HG02840 (cell line): ENCODE measurements around the gene SSBP2.
"Not testable (repeated sequence)": the region's sequence is repeated elsewhere in the genome, so short reads cannot be mapped to it uniquely, and the experiment has no call there.

Experiments used
- ATAC-seq: cut with Tn5 transposase; IDR thresholded peaks from one replicate; pipeline ENCODE4 v1.9.1; 2021; ENCODE audit warnings: mild to moderate bottlenecking, moderate library complexity, moderate number of reproducible peaks; ENCODE audit not compliant: unreplicated experiment, low FRiP score

Gene SSBP2

DNA sequence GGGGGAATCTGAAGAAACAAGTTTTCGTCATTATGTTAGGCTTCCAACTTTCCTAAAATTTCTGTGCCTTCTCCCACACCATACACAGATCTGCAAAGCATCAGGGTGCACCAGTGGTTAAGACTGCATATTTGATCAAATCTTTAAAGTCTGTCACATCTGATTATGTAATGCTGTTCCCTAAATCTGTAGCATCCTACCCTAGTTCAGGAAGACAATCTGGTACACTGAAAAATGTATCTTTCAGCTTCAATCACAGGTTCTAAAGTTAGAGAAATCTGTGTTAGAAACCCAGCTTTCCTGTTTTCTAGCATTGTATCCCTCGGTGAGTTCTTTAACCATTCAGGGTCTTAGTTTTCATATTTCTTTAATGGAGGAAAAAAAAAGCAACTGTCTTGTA lies 3.9 kb downstream of the SSBP2 start:
- no peak for ATAC-seq

DNA sequence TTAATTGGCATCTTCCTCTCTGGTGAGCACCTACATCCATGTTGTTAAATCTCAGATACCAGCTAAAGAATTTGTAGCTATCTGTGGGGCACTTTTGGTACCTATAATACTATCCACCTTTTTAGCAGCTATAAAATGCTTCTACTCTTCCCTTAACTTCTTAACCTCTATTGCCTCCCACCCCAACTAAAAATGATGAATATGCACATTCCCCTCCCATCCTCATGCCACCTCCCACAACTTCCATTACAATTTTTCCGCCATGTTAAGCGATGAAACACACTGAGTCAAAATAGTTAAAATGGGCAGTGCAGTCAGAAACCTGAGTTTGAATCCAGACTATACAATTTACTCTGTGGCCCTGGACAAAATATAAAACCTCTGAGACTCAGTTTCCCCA lies 10.1 kb downstream of the SSBP2 start:
- ATAC-seq = no peak

- ATAC-seq = no peak
These were observed 11.6 kb downstream of the SSBP2 start for GRCh38 chr5:81739291-81739690.

DNA sequence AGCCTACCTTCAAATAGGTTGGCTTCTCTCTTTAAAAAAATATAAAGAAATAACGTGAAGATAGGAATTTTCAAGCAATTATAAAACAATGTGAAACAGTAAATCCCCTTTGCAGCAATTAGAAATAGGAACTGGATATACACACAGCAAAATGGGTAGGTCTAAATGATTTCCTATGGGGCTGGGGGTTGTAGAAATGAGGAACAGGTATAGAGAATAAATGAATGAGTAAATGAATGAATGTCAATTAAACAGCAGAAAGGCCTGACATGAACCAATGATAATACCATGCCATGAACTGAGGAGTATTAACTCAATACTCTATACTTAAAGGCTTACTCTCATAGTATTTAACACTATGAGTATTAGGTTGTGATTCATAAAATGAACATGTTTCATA lies 21.6 kb downstream of the SSBP2 start:
- ATAC-seq = no peak

DNA sequence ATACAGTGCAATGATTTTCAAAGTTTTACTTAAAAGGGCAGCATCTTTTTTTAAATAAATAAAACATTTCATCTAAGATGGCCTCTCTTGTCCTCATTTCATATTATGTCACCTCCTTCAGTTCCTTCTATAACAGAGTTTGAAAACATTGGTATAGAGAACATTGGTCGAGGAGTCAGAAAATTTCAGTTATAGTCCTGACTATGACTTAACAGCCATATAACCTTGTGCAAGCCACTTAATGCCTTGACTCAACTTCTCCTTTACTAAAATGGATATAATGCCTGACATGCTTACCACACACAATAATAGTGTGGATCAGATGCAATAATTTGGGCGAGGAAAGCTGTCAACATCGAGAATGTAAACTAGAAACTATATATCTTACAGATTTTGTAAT lies 22.6 kb downstream of the SSBP2 start:
- no peak for ATAC-seq

- no peak for ATAC-seq
These were observed 24.6 kb downstream of the SSBP2 start for GRCh38 chr5:81726297-81726696.

GRCh38 chr5:81724571-81724970 lies 26.3 kb downstream of the SSBP2 start:
- ATAC-seq = no peak

- ATAC-seq = no peak
These were observed 26.8 kb downstream of the SSBP2 start for GRCh38 chr5:81724108-81724507.

GRCh38 chr5:81721049-81721448 lies 29.8 kb downstream of the SSBP2 start:
- no peak for ATAC-seq

- ATAC-seq = no peak
These were observed 31.1 kb downstream of the SSBP2 start for GRCh38 chr5:81719743-81720345.

DNA sequence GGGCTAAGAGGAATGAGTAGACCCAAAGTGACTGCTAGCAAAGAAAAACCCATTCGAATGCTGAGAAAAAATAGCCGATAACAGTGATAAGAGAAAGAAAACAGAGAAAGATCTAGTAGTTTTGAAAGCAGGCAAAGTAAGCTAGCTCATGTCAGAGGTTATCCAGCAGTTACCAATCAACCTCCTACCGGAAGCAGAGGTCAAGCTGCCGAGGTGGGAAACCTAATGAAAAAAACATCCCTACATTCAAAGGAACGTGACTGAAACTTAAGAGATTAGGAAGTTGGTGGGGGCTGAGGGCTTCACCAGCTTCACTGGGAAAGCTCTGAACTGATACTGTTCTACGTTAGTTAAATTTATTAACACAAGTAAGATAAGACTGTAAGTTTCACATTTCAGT lies 32.6 kb downstream of the SSBP2 start:
- no peak for ATAC-seq

- ATAC-seq = no peak
These were observed 33.0 kb downstream of the SSBP2 start for GRCh38 chr5:81717860-81718259.

DNA sequence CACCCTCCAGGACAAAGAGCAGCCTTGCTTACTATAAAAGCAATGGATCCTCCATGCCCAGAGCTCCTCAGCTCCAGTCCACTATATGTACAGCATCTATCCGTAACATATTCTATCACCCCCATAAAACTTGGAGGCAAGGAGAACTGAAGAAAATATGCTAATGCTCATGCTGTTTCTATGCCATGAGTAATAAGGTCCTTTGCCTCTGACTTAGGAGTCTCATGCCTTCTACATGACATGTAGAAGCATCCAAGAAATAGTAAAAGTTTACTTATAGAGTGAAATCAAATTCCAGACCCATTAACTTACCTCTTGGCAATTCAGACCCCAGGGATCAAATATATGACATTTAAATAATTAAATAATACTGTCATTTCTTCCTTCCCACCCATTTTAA lies 33.7 kb downstream of the SSBP2 start:
- ATAC-seq = no peak

GRCh38 chr5:81714076-81714475 lies 36.8 kb downstream of the SSBP2 start:
- not testable (repeated sequence) for ATAC-seq

DNA sequence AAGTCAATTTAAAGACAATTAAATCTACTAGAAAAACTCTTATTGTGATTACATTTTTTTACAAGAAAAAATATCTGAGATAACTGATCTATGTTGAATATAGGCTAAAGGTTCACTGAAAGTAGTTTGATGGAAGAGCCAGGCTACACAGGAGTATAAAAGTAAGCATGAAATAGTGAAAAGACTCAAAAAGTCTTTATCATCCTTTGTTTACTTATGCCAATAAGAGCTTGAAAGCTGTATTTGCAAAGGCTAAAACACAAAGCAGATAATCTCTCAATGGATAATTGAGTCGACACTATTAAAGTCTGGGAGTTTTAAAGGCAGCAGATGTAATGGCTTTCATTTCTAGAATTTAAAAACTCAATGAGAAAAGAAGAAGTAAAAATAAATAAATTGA lies 42.0 kb downstream of the SSBP2 start:
- ATAC-seq = no peak

- no peak for ATAC-seq
These were observed 47.1 kb downstream of the SSBP2 start for GRCh38 chr5:81703840-81704239.

DNA sequence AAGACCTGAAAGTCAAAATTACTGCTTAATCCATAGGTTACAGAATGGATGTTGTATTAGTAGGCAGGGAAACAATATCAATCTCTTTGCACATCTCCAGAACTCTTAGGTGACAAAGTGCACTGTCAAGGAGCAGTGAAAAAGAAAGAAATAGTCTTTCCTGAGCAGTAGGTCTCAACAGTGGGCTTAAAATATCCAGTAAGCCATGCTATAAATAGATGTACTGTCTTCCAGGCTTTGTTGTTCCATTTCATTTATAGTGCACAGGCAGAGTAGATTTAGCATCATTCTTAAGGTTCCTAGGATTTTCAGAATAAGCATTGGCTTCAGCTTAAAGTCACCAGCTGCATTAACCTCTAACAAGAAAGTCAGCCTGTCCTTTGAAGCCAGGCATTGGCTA lies 50.7 kb downstream of the SSBP2 start:
- no peak for ATAC-seq

GRCh38 chr5:81698813-81699212 lies 52.1 kb downstream of the SSBP2 start:
- no peak for ATAC-seq

DNA sequence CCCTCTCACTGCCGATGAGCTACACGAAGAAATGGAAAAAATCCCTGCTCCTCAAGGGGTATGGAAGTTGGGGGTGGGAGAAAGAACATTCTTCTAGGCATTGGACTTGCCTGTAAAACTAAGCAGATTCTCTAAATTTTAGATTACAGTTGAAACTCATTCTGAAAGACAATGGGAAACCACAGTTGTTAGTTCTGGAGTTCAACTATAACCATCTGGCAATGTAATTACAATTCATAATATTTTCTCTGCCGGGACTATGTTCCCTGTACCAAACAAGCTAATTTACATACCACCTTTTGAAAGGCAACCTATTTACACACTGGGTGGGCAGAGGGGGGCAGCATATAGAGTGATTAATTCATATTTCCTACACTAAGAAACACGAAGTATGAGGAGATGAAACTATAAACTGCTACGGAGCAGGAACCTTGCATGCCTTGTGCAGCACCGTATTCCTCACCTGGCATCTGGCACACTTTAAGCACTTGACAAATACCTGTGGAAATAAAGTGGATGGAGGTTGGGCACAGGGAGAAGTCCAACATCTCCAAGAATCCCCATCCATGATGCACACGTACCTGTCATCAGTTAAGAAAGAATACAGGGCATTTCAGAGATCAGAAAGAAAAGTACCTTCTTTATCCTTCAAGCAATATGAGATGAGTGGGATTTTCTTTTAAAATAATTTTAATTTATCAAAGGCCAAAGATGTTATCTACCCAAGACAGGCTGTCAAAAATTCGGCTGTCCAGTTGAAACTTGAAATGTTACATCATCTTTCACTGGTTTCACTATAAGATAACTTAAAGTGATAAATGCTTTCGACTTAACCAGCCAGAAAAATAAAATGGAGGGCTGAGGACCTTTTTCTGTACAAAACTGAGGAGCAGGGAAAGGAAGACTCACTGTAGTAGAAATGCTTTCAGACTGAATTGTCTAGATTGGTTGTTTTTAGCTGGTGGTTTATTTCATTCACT lies 54.2 kb downstream of the SSBP2 start:
- no peak for ATAC-seq

DNA sequence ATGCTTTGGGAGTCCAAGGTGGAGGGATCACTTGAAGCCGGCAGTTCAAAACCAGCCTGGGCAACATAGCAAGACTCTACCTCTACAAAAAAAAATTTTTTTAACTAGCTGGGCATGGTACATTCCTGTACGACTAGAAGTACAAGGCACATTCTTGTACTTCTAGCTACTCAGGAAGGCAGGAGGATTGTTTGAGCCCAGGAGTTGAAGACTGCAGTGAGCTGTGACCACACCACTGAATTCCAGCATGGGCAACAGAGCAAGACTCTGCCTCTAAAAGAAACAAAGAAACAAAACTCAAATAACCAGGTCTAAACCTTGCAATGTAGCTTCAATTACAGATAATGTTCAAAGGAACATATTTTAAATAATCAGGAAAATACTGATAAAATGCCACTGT lies 56.2 kb downstream of the SSBP2 start:
- no peak for ATAC-seq

GRCh38 chr5:81688215-81688614 lies 62.7 kb downstream of the SSBP2 start:
- ATAC-seq = no peak

DNA sequence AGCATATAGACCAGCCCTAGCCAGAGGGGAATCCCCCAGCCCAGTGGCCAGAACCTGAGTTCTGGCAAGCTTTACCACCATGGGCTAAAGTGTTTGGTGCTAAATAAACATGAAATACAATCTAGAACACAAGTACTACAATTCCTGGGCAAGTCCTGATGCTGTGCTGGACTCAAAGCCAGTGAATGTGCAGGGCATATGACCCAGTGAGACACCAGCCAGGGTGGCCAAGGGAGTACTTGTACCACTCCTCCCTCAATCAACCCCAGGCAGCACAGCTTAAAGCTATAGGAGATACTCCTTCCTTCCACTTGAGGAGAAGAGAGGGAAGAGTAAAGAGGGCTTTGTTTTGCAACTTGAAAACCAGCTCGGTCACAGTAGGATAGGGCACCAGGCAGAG lies 63.6 kb downstream of the SSBP2 start:
- ATAC-seq = no peak
